Adrenal gland (tissue), 12 donors: Measurements from ENCODE around the gene ZNF785. TPM values are rescaled to one million over a fixed set of nuclear protein-coding genes. Genes with fewer than 3 reads are reported as not detected.

Source experiments
- DNase-seq, 7 donors: peaks; one replicate each; pipeline ENCODE4 v3.0.0-alpha.2; 2019 to 2020
- H3K27ac ChIP-seq, 5 donors: fragments of 200-600 bp; sonication (generic) in 4 of 5; 1 replicate in 3 of 5; 2 replicates in 2 of 5; pipeline versions ENCODE4 v1.5.1 to v1.8.0; 2016 to 2020; ENCODE audit warnings: mild to moderate bottlenecking in 1 of 5
- H3K27me3 ChIP-seq: fragments of 200-600 bp; 2 replicates; pipeline ENCODE4 v1.8.0; 2021
- H3K36me3 ChIP-seq, 2 donors: fragments of 200-600 bp; replicated peaks in 1 of 2; 1 replicate in 1 of 2; 2 replicates in 1 of 2; pipeline versions ENCODE4 v1.5.1 to v1.8.0; 2018 to 2022
- H3K4me1 ChIP-seq, 2 donors: fragments of 200-600 bp; replicated peaks in 1 of 2; 1 replicate in 1 of 2; 2 replicates in 1 of 2; pipeline versions ENCODE4 v1.5.1 to v1.8.0; 2018 to 2021
- H3K4me3 ChIP-seq, 4 donors: fragments of 200-600 bp; sonication (generic) in 3 of 4; one replicate each; pipeline ENCODE4 v1.5.1; 2016 to 2018
- H3K9me3 ChIP-seq, 3 donors: fragments of 200-600 bp; sonication (generic) in 1 of 3; replicated peaks in 1 of 3; 1 replicate in 2 of 3; 2 replicates in 1 of 3; pipeline versions ENCODE4 v1.5.1 to v1.8.0; 2016 to 2021
- CTCF ChIP-seq, 6 experiments: fragments of 450-650 bp in 4 of 6; fragments of 200-600 bp in 2 of 6; sonication (generic) in 1 of 6; IDR thresholded peaks; 1 replicate in 5 of 6; 2 replicates in 1 of 6; pipeline versions ENCODE4 v1.5.1 to v1.8.0; 2016 to 2021; ENCODE audit warnings: antibody characterized with exemption in 6 of 6, mild to moderate bottlenecking in 2 of 6, moderate library complexity in 1 of 6
- POLR2A ChIP-seq, 2 donors: fragments of 450-650 bp; IDR thresholded peaks; one replicate each; pipeline ENCODE4 v1.6.1; 2017; ENCODE audit warnings: antibody characterized with exemption in 2 of 2, mild to moderate bottlenecking in 2 of 2, moderate library complexity in 1 of 2
- WGBS, 4 donors: extraction: QIAGEN DNeasy Blood & Tissue Kit in 2 of 4; methylation state at CpG; one replicate each; pipeline versions ENCODE4 v1.1.5 to v1.1.7; 2013 to 2017; 5-methylcytosine and 5-hydroxymethylcytosine counted together
- intact Hi-C, 2 donors: fragments of 100-400 bp; cut with DNase I; formaldehyde crosslinking; loops; one replicate each; pipeline versions ENCODE4 v1.14.1 to v1.15.0; 2022 to 2023
- polyA plus RNA-seq, 3 donors: library from polyadenylated mRNA; stranded (reverse); fragments of 200-250 nt in 2 of 3; fragments of 350-450 nt in 1 of 3; fragmentation: Illumina TruSeq in 1 of 3; extraction: RNeasy Lipid Tissue Mini Kit (QIAGEN cat#74804) in 1 of 3; gene quantifications; one replicate each; pipeline ENCODE4 v1.2.3, GENCODE V29; 2013 to 2014
- total RNA-seq, 9 donors: library from RNA; depleted of rRNA in 4 of 9; stranded (reverse); fragments of >200 nt in 4 of 9; fragments of 120-200 nt in 1 of 9; fragmentation: NEBNext Ultra II Directional in 1 of 9; extraction: Animal tissue kit (Norgen Biotek cat#: 25700) in 1 of 9; gene quantifications; one replicate each; pipeline versions ENCODE4 v1.1.0 to v1.2.4, GENCODE V29; 2013 to 2023
- donor health status: healthy with polysubstance abuse.
- donor health status: Bipolar disorder and iron deficiency.
- donor health status: DM: yes; HTN: yes; CAD: no.
- donor health status: DM: no; HTN: no; CAD: no.
- donor health status: DM: no; HTN: no; CAD: no.
- donor health status: DM: yes; HTN: yes; CAD: no.

The ZNF785 gene
- total and polyA plus RNA-seq, 12 donors: 3.4 to 37.0 (median 13.0) TPM

GRCh38 chr16:30554557-30555314, 30.8 kb downstream of the ZNF785 start:
- peaks cover 0 to 31% of the 10 kb centered on the region in 2 donors for H3K36me3 ChIP-seq
- H3K4me1 ChIP-seq: peaks cover 13 to 14% of the 10 kb centered on the region in 2 donors
- H3K4me3 ChIP-seq: no peak overlapping the region
- intact Hi-C loops: no loop called here
- H3K27me3 ChIP-seq: no peaks in the 10 kb centered on the region
- TF ChIP-seq POLR2A (IDR thresholded peaks at IDR 0.05) (no peak), CTCF (IDR thresholded peaks at IDR 0.05) (no peak)
- DNase-seq: no peak
- no peaks in the 10 kb centered on the region for H3K9me3 ChIP-seq
- 90 to 94% (median 92%) methylated on average over 11 to 18 of the region's 18 CpGs for WGBS, 4 donors
- H3K27ac ChIP-seq: no peak overlapping the region

DNA sequence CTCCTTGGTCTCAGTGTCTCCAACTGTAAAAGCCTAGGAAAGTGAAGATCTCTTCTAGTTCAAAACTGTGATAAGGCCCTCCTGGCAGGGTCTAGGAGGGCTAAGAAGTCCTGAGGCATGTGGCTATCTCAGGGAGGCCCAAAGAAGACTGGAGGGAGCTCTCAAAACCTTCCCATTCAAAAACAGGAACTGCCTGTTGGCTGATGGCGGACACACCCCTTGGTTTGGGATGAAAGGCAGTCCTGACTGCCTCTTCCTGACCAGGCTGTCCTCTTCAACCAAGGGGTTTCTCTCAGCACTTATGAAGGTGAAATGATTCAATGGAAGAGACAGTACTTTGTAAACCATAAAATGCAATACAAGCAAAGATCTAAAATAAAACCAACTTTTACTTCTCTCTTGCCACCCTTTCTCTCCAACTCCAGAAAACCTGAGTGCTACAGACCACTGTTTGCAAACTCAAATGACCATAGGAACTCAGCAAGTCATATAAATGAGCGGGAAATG, 32.1 kb downstream of the ZNF785 start:
- intact Hi-C loops: no loop called here
- Histone ChIP-seq H3K4me1 (peaks cover 19 to 23% of the 10 kb centered on the region in 2 donors), H3K4me3 (no peak overlapping the region), H3K9me3 (no peaks in the 10 kb centered on the region), H3K27ac (peak overlapping the region in 1 of 5 donors; percentile 31), H3K36me3 (peaks cover 0 to 31% of the 10 kb centered on the region in 2 donors), H3K27me3 (no peaks in the 10 kb centered on the region)
- DNase-seq: no peak
- 84 to 92% (median 86%) methylated on average over 2 of the region's 2 CpGs for WGBS, 4 donors
- TF ChIP-seq POLR2A (IDR thresholded peaks at IDR 0.05): no peak
- no peak for TF ChIP-seq CTCF (IDR thresholded peaks at IDR 0.05)

DNA sequence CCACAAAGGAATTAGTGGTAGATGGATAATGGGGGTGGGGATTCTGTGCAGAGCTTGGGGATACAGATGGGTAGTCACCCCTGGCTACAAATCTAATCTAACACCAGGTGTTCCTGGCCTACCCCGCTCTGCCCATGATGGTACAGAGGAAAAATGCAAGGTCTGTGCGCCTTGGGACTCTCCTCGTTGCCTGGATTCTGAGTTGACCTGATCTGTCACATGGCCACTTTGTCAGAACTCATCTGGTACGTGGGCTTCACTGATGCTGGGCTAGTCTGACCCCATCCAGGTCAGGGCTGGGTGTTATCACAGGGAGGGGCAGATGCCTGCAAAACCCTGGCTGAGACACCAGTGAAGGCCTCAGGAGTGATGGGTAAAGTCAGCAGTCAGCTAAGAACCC, 32.5 kb downstream of the ZNF785 start:
- H3K27ac ChIP-seq: peak overlapping the region in 1 of 5 donors; percentile 31
- WGBS, 4 donors: 77 to 86% (median 82%) methylated on average over 4 of the region's 4 CpGs
- H3K36me3 ChIP-seq: peaks cover 0 to 31% of the 10 kb centered on the region in 2 donors
- H3K9me3 ChIP-seq: no peaks in the 10 kb centered on the region
- H3K4me3 ChIP-seq: no peak overlapping the region
- no peak for DNase-seq
- no peaks in the 10 kb centered on the region for H3K27me3 ChIP-seq
- intact Hi-C loops: no loop called here
- no peak for TF ChIP-seq POLR2A (IDR thresholded peaks at IDR 0.05)
- no peak for TF ChIP-seq CTCF (IDR thresholded peaks at IDR 0.05)
- peaks cover 22 to 23% of the 10 kb centered on the region in 2 donors for H3K4me1 ChIP-seq

DNA sequence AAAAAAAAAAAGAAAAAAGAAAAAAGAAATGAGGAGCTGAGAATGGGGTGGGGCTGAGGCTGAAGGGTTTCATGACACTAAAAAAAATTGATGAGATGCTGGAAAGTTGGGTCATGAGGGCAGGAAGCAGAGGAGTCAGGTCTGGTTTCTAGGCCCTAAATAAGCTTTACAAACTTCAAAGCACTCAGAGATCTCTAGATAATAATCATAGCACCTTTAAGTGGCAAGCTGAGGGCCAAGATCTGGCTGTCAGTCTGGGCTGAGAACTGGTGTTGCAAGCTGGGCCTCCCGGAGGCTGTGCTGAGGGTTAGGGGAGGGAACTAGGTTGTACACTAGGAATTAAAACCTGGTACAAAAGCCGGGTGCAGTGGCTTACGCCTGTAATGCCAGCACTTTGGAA, 33.7 kb downstream of the ZNF785 start:
- no peak for TF ChIP-seq POLR2A (IDR thresholded peaks at IDR 0.05)
- no peak for TF ChIP-seq CTCF (IDR thresholded peaks at IDR 0.05)
- no peak for DNase-seq
- Histone ChIP-seq H3K4me3 (no peak overlapping the region), H3K36me3 (peaks cover 0 to 31% of the 10 kb centered on the region in 2 donors), H3K27me3 (no peaks in the 10 kb centered on the region), H3K4me1 (peaks cover 16% of the 10 kb centered on the region in 2 donors), H3K27ac (peak overlapping the region in 2 of 5 donors; percentile 34 to 41), H3K9me3 (no peaks in the 10 kb centered on the region)
- intact Hi-C loops: no loop called here
- 71 to 79% (median 75%) methylated on average over 3 of the region's 3 CpGs for WGBS, 4 donors
